GM20431 (cell line): Measurements from ENCODE around the gene MVP.

Experiments
- in situ Hi-C: fragments of 300-500 bp; cut with MseI, MboI; formaldehyde crosslinking; loops from one replicate; pipeline ENCODE4 v1.15.0; 2020; ENCODE audit warnings: low sequenced_read_pairs; ENCODE audit not compliant: unreplicated experiment

Gene MVP

GRCh38 chr16:29892458-29892813 lies 72.2 kb downstream of the MVP start:
- in situ Hi-C loops: no loop called here

GRCh38 chr16:29893553-29893952 lies 73.3 kb downstream of the MVP start:
- in situ Hi-C loops: no loop called here

DNA sequence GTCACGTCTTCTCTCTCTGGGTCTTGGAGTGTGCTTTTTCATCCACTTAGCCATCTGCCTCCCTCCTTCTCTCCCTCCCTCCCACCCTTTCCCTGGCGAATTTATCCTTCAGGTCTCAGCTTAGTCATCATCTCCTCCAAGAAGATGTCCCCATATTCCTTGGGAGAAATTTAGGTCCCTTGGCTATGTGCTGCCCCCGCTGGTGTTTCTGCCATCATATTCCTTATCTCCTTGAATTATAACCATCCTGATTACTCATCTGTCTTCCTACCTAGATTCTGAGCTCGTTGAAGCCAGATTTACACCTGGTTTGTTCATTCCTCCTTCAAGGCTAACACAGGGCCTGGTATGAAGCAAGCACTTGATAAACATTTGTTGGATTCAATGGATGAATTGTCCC lies 74.1 kb downstream of the MVP start:
- in situ Hi-C loops: no loop called here

- in situ Hi-C loops: no loop called here
Measured at GRCh38 chr16:29896841-29897240, 76.6 kb downstream of the MVP start.

GRCh38 chr16:29897333-29897732 lies 77.1 kb downstream of the MVP start:
- in situ Hi-C loops: no loop called here
